SK-N-MC (cell line): ENCODE data around the gene LIN28B.

ENCODE experiments used
- EZH2 ChIP-seq: fragments of 200-600 bp; sonication (generic); IDR thresholded peaks from one replicate; pipeline ENCODE4 v1.6.1; 2017; ENCODE audit warnings: antibody characterized with exemption
- FOXP2 ChIP-seq: optimal IDR thresholded peaks from 2 replicates; pipeline ENCODE3; 2011; ENCODE audit warnings: mild to moderate bottlenecking, moderate library complexity; ENCODE audit not compliant: insufficient read depth; ENCODE audit errors: extremely low read length, control extremely low read depth
- POLR2AphosphoS5 ChIP-seq: IDR thresholded peaks from 2 replicates; pipeline ENCODE4 v1.6.1; 2012; ENCODE audit warnings: mild to moderate bottlenecking, low read depth, low read length, borderline replicate concordance

GRCh38 chr6:104969108-104969507 lies 12.2 kb downstream of the LIN28B start:
- TF ChIP-seq EZH2, result no peak
- no peak for TF ChIP-seq POLR2AphosphoS5
- TF ChIP-seq FOXP2, result no peak
